ENCODE measurements around the gene RUNDC3A. TPM values are rescaled to one million over a fixed set of nuclear protein-coding genes. Genes with fewer than 3 reads are reported as not detected.

The RUNDC3A gene
- total and polyA plus RNA-seq, 9 donors, result 0.24 to 5.4 (median 1.5) TPM

- H3K4me1 ChIP-seq (ENCODE audit: insufficient read depth), result no peaks in the 10 kb centered on the region
- no peak overlapping the region for H3K27ac ChIP-seq
- 85 to 94% (median 89%) methylated on average over 5 of the region's 5 CpGs for WGBS, 3 donors
- H3K36me3 ChIP-seq, result no peaks in the 10 kb centered on the region
- no peak for DNase-seq
- intact Hi-C loops (cut with DNase I), result no loop called here
- H3K27me3 ChIP-seq, result no peaks in the 10 kb centered on the region
- TF ChIP-seq EP300 (IDR thresholded peaks at IDR 0.05) (no peak), POLR2A (IDR thresholded peaks at IDR 0.05) (no peak), CTCF (IDR thresholded peaks at IDR 0.05) (no peak)
- H3K4me3 ChIP-seq, result no peak overlapping the region
- H3K9me3 ChIP-seq, result no peaks in the 10 kb centered on the region
These were observed 34.8 kb upstream of the RUNDC3A start for GRCh38 chr17:44273607-44274006.

GRCh38 chr17:44277976-44278375, 30.4 kb upstream of the RUNDC3A start:
- no peaks in the 10 kb centered on the region for H3K36me3 ChIP-seq
- H3K27me3 ChIP-seq, result no peaks in the 10 kb centered on the region
- no peak for TF ChIP-seq POLR2A (IDR thresholded peaks at IDR 0.05)
- H3K4me1 ChIP-seq (ENCODE audit: insufficient read depth), result peaks cover 12% of the 10 kb centered on the region
- no peak overlapping the region for H3K4me3 ChIP-seq
- DNase-seq, result no peak
- no peaks in the 10 kb centered on the region for H3K9me3 ChIP-seq
- intact Hi-C loops (cut with DNase I), result no loop called here
- no peak overlapping the region for H3K27ac ChIP-seq
- 72 to 83% (median 75%) methylated on average over 4 of the region's 4 CpGs for WGBS, 3 donors

GRCh38 chr17:44279346-44279665, 29.1 kb upstream of the RUNDC3A start:
- H3K4me3 ChIP-seq, result no peak overlapping the region
- no peaks in the 10 kb centered on the region for H3K9me3 ChIP-seq
- 64 to 78% (median 75%) methylated on average over 2 of the region's 2 CpGs for WGBS, 3 donors
- no peak for TF ChIP-seq CTCF (IDR thresholded peaks at IDR 0.05)
- TF ChIP-seq POLR2A (IDR thresholded peaks at IDR 0.05), result no peak
- no peak for TF ChIP-seq EP300 (IDR thresholded peaks at IDR 0.05)
- no peaks in the 10 kb centered on the region for H3K27me3 ChIP-seq
- DNase-seq, result no peak
- intact Hi-C loops (cut with DNase I), result no loop called here
- peaks cover 12% of the 10 kb centered on the region for H3K4me1 ChIP-seq (ENCODE audit: insufficient read depth)
- H3K27ac ChIP-seq, result peak overlapping the region in 1 of 2 donors; percentile 81
- no peaks in the 10 kb centered on the region for H3K36me3 ChIP-seq

DNA sequence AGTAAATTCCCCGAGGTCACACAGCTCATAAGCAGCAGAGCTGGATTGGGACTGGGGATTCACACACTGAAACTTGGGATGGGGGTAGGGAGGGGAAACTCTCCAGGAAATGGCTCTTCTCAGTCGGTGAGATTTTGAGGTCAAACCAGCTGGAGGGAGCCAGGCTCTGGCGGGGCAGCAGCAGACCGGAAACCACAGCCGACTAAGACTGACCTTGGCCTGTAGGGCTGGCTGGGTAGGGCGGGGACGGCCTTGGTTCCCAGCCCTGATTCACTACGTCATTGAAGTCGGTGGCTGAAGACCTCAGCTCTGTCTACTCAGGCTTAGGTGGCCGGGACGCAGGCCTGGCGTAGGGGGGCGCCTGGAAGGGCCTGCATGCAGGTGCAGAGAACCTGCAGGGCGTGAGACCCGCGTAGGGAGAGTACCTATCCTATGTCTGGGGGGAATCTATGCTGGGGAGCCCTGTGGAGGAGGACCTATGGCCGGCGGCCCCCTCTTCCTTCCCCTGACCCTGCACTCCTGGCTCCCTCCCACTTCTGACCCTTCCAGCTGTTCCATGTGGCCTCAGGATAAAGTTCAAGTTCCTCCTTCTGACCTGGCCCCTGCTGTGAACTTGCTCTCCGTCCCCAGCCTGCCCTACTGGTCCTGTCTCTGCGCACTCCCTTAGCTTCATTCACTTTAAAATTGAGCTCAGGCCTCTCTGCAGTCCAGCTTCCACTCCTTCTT, 28.6 kb upstream of the RUNDC3A start:
- WGBS, 3 donors, result 15 to 27% (median 21%) methylated on average over 20 of the region's 20 CpGs
- peak; percentile 86 to 91 (median 87) for DNase-seq

More for the DNA sequence above, 28.6 kb upstream of the RUNDC3A start:
- Histone ChIP-seq H3K27me3 (no peaks in the 10 kb centered on the region), H3K9me3 (no peaks in the 10 kb centered on the region), H3K4me1 (ENCODE audit: insufficient read depth) (peaks cover 12% of the 10 kb centered on the region), H3K4me3 (no peak overlapping the region), H3K36me3 (no peaks in the 10 kb centered on the region), H3K27ac (peak overlapping the region in 1 of 2 donors; percentile 81)
- intact Hi-C loops (cut with DNase I), result no loop called here
- TF ChIP-seq POLR2A (IDR thresholded peaks at IDR 0.05) (no peak), EP300 (IDR thresholded peaks at IDR 0.05) (no peak), CTCF (IDR thresholded peaks at IDR 0.05) (no peak)

Data from ovary (tissue), 9 donors.